Heart right ventricle (tissue), 16 donors: Measurements from ENCODE around the gene RGS6. TPM values are rescaled to one million over a fixed set of nuclear protein-coding genes. Genes with fewer than 3 reads are reported as not detected.

Experiments used
- ATAC-seq, 8 donors: fragments of 200-7000 bp; cut with Tn5 transposase; one replicate each; pipeline ENCODE4 v1.9.1; 2020; ENCODE audit warnings: mild to moderate bottlenecking in 8 of 8, moderate library complexity in 8 of 8, moderate number of reproducible peaks in 1 of 8
- DNase-seq, 2 donors: peaks; one replicate each; pipeline ENCODE4 v3.0.0-alpha.2; 2020
- H3K27ac ChIP-seq, 10 donors: fragments of 200-600 bp; sonication (generic) in 2 of 10; one replicate each; pipeline versions ENCODE4 v1.5.0 to v1.8.0; 2020 to 2022; ENCODE audit warnings: mild to moderate bottlenecking in 3 of 10
- H3K27me3 ChIP-seq, 7 donors: fragments of 200-600 bp; one replicate each; pipeline ENCODE4 v1.8.0; 2021 to 2022; ENCODE audit warnings: mild to moderate bottlenecking in 2 of 7
- H3K36me3 ChIP-seq, 9 donors: fragments of 200-600 bp; sonication (generic) in 1 of 9; one replicate each; pipeline versions ENCODE4 v1.5.0 to v1.8.0; 2020 to 2022; ENCODE audit warnings: mild to moderate bottlenecking in 2 of 9
- H3K4me1 ChIP-seq, 9 donors: fragments of 200-600 bp; sonication (generic) in 1 of 9; one replicate each; pipeline versions ENCODE4 v1.5.0 to v1.8.0; 2020 to 2022; ENCODE audit warnings: mild to moderate bottlenecking in 4 of 9
- H3K4me3 ChIP-seq, 10 donors: fragments of 200-600 bp; sonication (generic) in 2 of 10; one replicate each; pipeline versions ENCODE4 v1.5.0 to v1.8.0; 2020 to 2022; ENCODE audit warnings: mild to moderate bottlenecking in 7 of 10, moderate library complexity in 2 of 10
- H3K9me3 ChIP-seq, 11 donors: fragments of 200-600 bp in 10 of 11; sonication (generic) in 2 of 11; one replicate each; pipeline versions ENCODE4 v1.5.0 to v1.8.0; 2013 to 2022; ENCODE audit warnings: mild to moderate bottlenecking in 2 of 11, control low read depth in 1 of 11, moderate library complexity in 1 of 11
- WGBS, 2 donors: extraction: QIAGEN DNeasy Blood & Tissue Kit; methylation state at CpG; one replicate each; pipeline ENCODE4 v1.1.7; 2013; ENCODE audit warnings: inconsistent platforms in 1 of 2; 5-methylcytosine and 5-hydroxymethylcytosine counted together
- intact Hi-C, 10 donors: fragments of 100-400 bp; cut with DNase I; formaldehyde crosslinking; loops; one replicate each; pipeline versions ENCODE4 v1.11.1 to v1.14.2; 2022
- polyA plus RNA-seq, 2 donors: library from polyadenylated mRNA; stranded (reverse); fragments of 200-250 nt; gene quantifications; one replicate each; pipeline ENCODE4 v1.2.3, GENCODE V29; 2013
- total RNA-seq, 10 donors: library from RNA; stranded (reverse); fragmentation: NEBNext Ultra II Directional in 3 of 10; extraction: Animal tissue kit (Norgen Biotek cat#: 25700) in 3 of 10; gene quantifications; one replicate each; pipeline versions ENCODE4 v1.2.1 to v1.2.4, GENCODE V29; 2021 to 2023
- TF ChIP-seq, protein P1 (sequence below), 9 donors: fragments of 200-600 bp; sonication (generic) in 2 of 9; IDR thresholded peaks; one replicate each; pipeline versions ENCODE4 v1.5.0 to v1.8.0; 2021 to 2022; ENCODE audit warnings: antibody characterized with exemption in 9 of 9, mild to moderate bottlenecking in 5 of 9, moderate library complexity in 1 of 9
- donor health status: Arrhythmogenic right ventricular cardiomyopathy.
- donor health status: ischemic (EF 13 %, LVEDD 7.1; RV severe dilation, severe dysfunction).
- donor health status: healthy with polysubstance abuse.
- donor health status: DM: no; HTN: yes; CAD: no.
- donor health status: DM: no; HTN: no; CAD: no.
- donor health status: ischemic (EF 25% LVEDD 6.9; RV normal size, moderate dysfunction).
- donor health status: ischemic (EF 25% LVEDD 5.7; RV mildly dilated, moderate dysfunction).
- donor health status: healthy.
- donor health status: DM: yes; HTN: yes; CAD: no.
- donor health status: Ischemic cardiomyopathy.
- donor health status: ischemic (EF 35%, LVEDD 5.7; RV mildly dilated, moderate dysfunction).
- donor health status: nonischemic (EF 11% LVEDD 7.7; RV severe dilation, severe dysfunction).
- donor health status: DM: yes; HTN: yes; CAD: no.
- donor health status: PGD.
- donor health status: ischemic (EF 29% LVEDD 5.4; RV normal size, mild dysfunction).
- donor health status: nonischemic (EF 23%, LVEDD 6.1; RV moderate dilation, normal function).

RGS6 gene
- total and polyA plus RNA-seq, 12 donors = 1.2 to 31.9 (median 19.0) TPM

- Histone ChIP-seq H3K36me3 (peaks cover 0 to 4% (median 0%) of the 10 kb centered on the region in 9 donors), H3K4me3 (no peak overlapping the region), H3K27me3 (no peaks in the 10 kb centered on the region), H3K9me3 (peaks cover 0 to 21% (median 8%) of the 10 kb centered on the region in 11 donors), H3K27ac (no peak overlapping the region), H3K4me1 (peaks cover 0 to 3% (median 0%) of the 10 kb centered on the region in 9 donors)
- ATAC-seq = no peak
- DNase-seq = no peak
- intact Hi-C loops = no loop called here
- TF ChIP-seq, protein P1, sequence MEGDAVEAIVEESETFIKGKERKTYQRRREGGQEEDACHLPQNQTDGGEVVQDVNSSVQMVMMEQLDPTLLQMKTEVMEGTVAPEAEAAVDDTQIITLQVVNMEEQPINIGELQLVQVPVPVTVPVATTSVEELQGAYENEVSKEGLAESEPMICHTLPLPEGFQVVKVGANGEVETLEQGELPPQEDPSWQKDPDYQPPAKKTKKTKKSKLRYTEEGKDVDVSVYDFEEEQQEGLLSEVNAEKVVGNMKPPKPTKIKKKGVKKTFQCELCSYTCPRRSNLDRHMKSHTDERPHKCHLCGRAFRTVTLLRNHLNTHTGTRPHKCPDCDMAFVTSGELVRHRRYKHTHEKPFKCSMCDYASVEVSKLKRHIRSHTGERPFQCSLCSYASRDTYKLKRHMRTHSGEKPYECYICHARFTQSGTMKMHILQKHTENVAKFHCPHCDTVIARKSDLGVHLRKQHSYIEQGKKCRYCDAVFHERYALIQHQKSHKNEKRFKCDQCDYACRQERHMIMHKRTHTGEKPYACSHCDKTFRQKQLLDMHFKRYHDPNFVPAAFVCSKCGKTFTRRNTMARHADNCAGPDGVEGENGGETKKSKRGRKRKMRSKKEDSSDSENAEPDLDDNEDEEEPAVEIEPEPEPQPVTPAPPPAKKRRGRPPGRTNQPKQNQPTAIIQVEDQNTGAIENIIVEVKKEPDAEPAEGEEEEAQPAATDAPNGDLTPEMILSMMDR (IDR thresholded peaks at IDR 0.05) = no peak
- WGBS, 2 donors = 84 to 94% methylated on average over 3 of the region's 3 CpGs
These were observed 532.0 kb downstream of the RGS6 start for GRCh38 chr14:72464226-72464625.

- DNase-seq (no peak), ATAC-seq (no peak)
- Histone ChIP-seq H3K9me3 (peaks cover 0 to 21% (median 8%) of the 10 kb centered on the region in 11 donors), H3K27me3 (no peaks in the 10 kb centered on the region), H3K4me3 (no peak overlapping the region), H3K27ac (no peak overlapping the region), H3K4me1 (peaks cover 0 to 3% (median 0%) of the 10 kb centered on the region in 9 donors), H3K36me3 (no peaks in the 10 kb centered on the region)
- TF ChIP-seq, protein P1 (IDR thresholded peaks at IDR 0.05) = no peak
- intact Hi-C loops = no loop called here
These were observed 534.1 kb downstream of the RGS6 start for GRCh38 chr14:72466325-72466724.

DNA sequence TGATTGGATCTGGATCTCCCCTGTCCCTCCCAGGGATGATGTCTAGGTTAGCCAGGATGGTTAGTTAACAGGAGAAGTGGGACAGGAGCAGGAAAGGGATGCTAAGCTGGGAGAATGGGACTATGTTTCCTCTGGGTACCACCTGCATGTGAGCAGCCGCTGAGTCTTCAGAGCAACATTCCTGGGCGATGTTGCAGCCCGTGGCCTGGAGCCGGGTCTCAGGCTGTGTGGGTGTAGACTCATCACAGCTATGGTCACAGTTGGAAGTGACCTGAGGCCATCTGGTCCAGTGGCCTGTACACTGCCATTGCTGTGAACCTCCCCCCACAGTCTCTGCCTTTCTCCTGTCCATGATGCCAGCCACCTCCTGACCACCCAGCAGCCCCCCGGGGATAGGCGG lies 539.1 kb downstream of the RGS6 start:
- H3K27ac ChIP-seq = no peak overlapping the region
- H3K36me3 ChIP-seq = peaks cover 0 to 6% (median 0%) of the 10 kb centered on the region in 9 donors
- ATAC-seq = no peak
- H3K4me1 ChIP-seq = peaks cover 0 to 2% (median 0%) of the 10 kb centered on the region in 9 donors
- no peak for DNase-seq
- H3K27me3 ChIP-seq = no peaks in the 10 kb centered on the region
- WGBS, 2 donors = 88 to 93% methylated on average over 6 of the region's 6 CpGs
- H3K4me3 ChIP-seq = no peak overlapping the region
- peaks cover 0 to 12% (median 3%) of the 10 kb centered on the region in 11 donors for H3K9me3 ChIP-seq
- TF ChIP-seq, protein P1 (IDR thresholded peaks at IDR 0.05) = no peak
- intact Hi-C loops = no loop called here

DNA sequence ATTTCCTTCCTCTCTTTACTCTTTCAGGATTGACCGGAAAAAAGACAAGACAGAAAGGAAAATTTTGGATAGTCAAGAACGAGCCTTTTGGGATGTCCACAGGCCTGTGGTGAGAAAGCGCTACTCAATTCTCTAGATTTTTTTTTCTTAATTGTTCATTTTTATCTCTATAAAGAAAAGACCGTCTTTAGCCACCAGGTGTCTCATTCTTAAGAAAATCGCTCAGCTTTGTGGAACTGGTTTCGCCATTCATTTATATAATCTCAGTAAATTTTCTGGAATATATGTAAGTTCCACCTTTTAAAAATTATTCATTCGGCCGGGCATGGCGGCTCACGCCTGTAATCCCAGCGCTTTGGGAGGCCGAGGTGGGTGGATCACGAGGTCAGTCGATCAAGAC lies 540.6 kb downstream of the RGS6 start:
- intact Hi-C loops = no loop called here
- 92 to 96% methylated on average over 14 of the region's 14 CpGs for WGBS, 2 donors
- Histone ChIP-seq H3K4me3 (no peak overlapping the region), H3K27ac (no peak overlapping the region), H3K9me3 (no peaks in the 10 kb centered on the region), H3K4me1 (peaks cover 0 to 16% (median 6%) of the 10 kb centered on the region in 9 donors), H3K27me3 (no peaks in the 10 kb centered on the region), H3K36me3 (peaks cover 0 to 6% (median 0%) of the 10 kb centered on the region in 9 donors)
- TF ChIP-seq, protein P1 (IDR thresholded peaks at IDR 0.05) = no peak
- DNase-seq (no peak), ATAC-seq (no peak)
